GM21367 (cell line): ENCODE data around the gene UBE4A.
A peak's percentile ranks its signal among the peaks of the same experiment; 100 is the strongest.

Experiments used
- ATAC-seq: cut with Tn5 transposase; IDR thresholded peaks from one replicate; pipeline ENCODE4 v1.9.1; 2021; ENCODE audit not compliant: unreplicated experiment

UBE4A gene, protein sequence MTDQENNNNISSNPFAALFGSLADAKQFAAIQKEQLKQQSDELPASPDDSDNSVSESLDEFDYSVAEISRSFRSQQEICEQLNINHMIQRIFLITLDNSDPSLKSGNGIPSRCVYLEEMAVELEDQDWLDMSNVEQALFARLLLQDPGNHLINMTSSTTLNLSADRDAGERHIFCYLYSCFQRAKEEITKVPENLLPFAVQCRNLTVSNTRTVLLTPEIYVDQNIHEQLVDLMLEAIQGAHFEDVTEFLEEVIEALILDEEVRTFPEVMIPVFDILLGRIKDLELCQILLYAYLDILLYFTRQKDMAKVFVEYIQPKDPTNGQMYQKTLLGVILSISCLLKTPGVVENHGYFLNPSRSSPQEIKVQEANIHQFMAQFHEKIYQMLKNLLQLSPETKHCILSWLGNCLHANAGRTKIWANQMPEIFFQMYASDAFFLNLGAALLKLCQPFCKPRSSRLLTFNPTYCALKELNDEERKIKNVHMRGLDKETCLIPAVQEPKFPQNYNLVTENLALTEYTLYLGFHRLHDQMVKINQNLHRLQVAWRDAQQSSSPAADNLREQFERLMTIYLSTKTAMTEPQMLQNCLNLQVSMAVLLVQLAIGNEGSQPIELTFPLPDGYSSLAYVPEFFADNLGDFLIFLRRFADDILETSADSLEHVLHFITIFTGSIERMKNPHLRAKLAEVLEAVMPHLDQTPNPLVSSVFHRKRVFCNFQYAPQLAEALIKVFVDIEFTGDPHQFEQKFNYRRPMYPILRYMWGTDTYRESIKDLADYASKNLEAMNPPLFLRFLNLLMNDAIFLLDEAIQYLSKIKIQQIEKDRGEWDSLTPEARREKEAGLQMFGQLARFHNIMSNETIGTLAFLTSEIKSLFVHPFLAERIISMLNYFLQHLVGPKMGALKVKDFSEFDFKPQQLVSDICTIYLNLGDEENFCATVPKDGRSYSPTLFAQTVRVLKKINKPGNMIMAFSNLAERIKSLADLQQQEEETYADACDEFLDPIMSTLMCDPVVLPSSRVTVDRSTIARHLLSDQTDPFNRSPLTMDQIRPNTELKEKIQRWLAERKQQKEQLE

GRCh38 chr11:118359295-118359958 is at the start of gene UBE4A:
UBE4A (plus strand) TSS chr11:118359600; CDS start chr11:118365081, 5,481 bp downstream.
- peak; percentile 82 for ATAC-seq

GRCh38 chr11:118310271-118310670 is 49.1 kb upstream of the UBE4A start:
- ATAC-seq: no peak

GRCh38 chr11:118310781-118311485 is 48.5 kb upstream of the UBE4A start:
- ATAC-seq: no peak

GRCh38 chr11:118311518-118311917 is 47.9 kb upstream of the UBE4A start:
- no peak for ATAC-seq

- no peak for ATAC-seq
Measured at GRCh38 chr11:118312328-118312727, 47.1 kb upstream of the UBE4A start.

- no peak for ATAC-seq
Measured at GRCh38 chr11:118313242-118313641, 46.2 kb upstream of the UBE4A start.

GRCh38 chr11:118314988-118315411 is 44.4 kb upstream of the UBE4A start:
- ATAC-seq: no peak

GRCh38 chr11:118318124-118318523 is 41.3 kb upstream of the UBE4A start:
- no peak for ATAC-seq

GRCh38 chr11:118318581-118319336 is 40.6 kb upstream of the UBE4A start:
- no peak for ATAC-seq

- no peak for ATAC-seq
Measured at GRCh38 chr11:118319337-118319707, 40.1 kb upstream of the UBE4A start.

DNA sequence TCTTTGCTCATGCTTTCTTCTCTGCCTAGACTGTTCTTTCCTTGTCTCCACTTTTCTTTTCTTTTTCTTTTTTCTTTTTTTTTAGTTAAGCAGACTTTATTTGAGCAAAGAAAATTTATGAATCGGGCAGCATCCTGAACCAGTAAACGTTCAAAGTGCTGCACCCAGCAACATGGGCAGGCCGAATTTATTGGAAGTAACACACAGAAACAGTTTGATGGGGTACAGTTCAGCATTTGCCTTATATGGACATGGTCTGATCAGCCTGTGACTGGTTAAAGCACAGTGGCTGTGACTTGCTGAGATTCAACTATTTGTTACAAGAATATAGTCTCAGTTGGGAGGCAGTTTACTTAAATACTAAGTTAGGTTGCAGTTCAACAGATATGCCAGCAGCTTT is 38.9 kb upstream of the UBE4A start:
- no peak for ATAC-seq

DNA sequence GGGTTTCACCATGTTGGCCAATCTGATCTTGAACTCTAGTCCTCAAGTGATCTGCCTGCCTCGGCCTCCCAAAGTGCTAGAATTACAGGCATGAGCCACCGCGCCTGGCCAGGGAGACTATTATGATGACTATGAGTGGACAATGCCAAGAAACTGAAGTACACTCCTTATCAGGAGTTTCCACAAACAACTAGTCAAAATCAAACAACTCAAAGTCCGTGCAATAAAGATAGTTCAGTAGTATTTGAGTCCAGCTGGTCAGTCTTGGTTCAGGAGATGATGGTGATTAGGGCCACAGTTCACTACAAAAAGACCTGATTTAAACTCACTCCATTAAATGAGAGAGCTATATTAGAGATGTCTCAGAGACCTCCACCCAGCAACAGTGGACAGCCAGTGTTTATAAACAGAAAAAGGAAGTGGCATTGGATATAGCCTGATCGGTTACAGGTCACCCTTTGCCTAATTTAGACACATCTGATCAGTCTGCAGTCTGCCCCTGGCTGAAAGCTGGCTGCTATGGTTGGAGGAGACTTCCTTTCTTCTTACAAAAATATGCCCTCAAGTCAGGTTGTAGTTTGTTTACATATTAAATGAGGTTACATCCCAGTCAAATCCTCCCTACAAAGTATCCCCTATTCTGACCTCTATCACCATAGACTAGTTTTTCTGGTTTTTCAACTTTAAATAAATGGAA is 37.9 kb upstream of the UBE4A start:
- ATAC-seq: no peak

DNA sequence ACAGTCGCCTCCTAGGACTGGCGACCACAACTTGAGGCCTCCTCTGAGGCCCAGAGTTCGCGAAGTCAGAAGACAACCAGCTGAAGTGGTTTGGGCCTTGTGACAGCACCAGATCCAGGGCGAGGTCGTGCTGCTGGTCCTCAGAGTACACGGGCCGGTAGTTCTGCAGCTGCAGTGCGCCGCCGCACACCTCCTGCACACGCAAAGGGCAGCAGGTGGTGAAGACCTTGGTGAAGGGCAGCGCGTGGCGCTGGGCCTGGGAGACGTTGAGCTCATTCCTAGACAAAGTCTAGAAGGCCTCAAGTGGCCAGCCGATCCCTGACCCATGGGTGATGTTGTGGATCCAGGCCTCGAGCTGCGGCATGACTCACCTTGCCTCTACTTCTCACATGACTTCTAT is 36.7 kb upstream of the UBE4A start:
- ATAC-seq: no peak

- ATAC-seq: no peak
Measured at GRCh38 chr11:118325283-118325682, 34.1 kb upstream of the UBE4A start.

DNA sequence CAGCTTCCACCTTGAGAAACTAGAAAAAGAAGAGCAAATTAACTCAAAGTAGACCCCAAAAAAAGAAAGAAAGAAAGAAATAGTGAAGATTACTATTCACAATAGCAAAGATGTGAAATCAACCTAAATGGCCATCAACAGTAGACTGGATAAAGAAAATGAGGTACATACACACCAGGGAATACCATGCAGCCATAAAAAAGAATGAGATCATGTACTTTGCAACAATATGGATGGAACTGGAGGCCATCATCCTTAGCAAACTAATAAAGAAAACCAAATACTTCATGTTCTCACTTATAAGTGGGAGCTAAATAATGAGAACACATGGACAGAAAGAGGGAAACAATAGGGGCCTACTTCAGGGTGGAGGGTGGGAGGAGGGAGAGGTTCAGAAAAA is 30.7 kb upstream of the UBE4A start:
- no peak for ATAC-seq

DNA sequence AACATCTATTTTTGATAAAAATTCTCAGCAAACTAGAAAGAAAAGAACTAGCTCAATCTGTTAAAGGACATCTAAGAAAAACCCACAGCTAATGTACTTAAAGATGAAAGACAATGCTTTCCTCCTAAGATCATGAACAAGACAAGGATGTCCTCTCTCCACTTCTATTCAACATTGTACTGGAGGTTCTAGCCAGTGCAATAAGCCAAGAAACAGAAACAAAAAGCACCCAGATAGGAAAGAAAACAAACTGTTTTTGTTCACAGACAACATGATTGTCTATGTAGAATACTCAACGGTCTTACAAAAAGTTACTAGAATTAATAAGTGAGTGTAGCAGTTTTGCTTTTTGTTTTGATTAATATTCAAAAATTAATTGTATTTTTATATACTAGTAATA is 24.7 kb upstream of the UBE4A start:
- no peak for ATAC-seq

GRCh38 chr11:118338637-118339061 is 20.8 kb upstream of the UBE4A start:
- no peak for ATAC-seq

GRCh38 chr11:118339281-118339961 is 20.0 kb upstream of the UBE4A start:
- ATAC-seq: no peak

DNA sequence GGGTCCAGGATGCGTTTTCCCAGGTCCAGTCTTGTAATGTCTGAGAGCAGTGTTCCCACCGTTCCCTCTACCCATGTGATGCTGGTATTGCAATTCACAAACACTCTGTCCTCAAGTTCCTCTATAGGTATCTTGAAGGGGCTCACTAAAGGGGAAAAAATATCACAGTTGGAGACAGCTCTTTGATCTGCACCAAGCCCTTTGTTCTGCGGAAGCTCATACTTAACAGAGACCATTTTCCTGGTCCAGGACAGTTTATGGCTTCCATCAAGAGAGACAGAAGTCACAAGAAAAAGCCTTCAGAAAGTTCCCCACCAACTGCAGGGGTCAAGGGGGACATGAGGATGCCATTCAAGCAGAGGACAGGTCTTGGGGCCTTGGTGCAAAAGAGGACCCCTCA is 19.0 kb upstream of the UBE4A start:
- no peak for ATAC-seq
